RWPE2 (cell line): ENCODE results near the gene RNF10.
A peak's percentile ranks its signal among the peaks of the same experiment; 100 is the strongest.
"Not testable (repeated sequence)": the region's sequence is repeated elsewhere in the genome, so short reads cannot be mapped to it uniquely, and the experiment has no call there.

Source experiments
- ATAC-seq: fragments of 200-7000 bp; cut with Tn5 transposase; 3 replicates; pipeline ENCODE4 v1.9.1; 2021; ENCODE audit warnings: low read depth
- DNase-seq: peaks from one replicate; pipeline ENCODE4 v3.0.0-alpha.2; 2020; ENCODE audit warnings: low spot score
- H3K27ac ChIP-seq: fragments of 450-650 bp; 2 replicates; pipeline ENCODE4 v1.5.1; 2017; ENCODE audit warnings: mild to moderate bottlenecking; ENCODE audit not compliant: poor library complexity, severe bottlenecking
- H3K27me3 ChIP-seq: fragments of 250-450 bp; sonication (Bioruptor Pico); 2 replicates; pipeline ENCODE4 v1.5.1; 2021; ENCODE audit warnings: mild to moderate bottlenecking, moderate library complexity; ENCODE audit not compliant: insufficient read depth, poor library complexity, severe bottlenecking
- H3K36me3 ChIP-seq: fragments of 250-450 bp; sonication (Bioruptor Pico); 2 replicates; pipeline ENCODE4 v1.5.1; 2020; ENCODE audit warnings: low read depth, mild to moderate bottlenecking, moderate library complexity
- H3K4me1 ChIP-seq: fragments of 250-450 bp; sonication (Bioruptor Pico); 2 replicates; pipeline ENCODE4 v1.5.1; 2021; ENCODE audit warnings: mild to moderate bottlenecking, moderate library complexity; ENCODE audit not compliant: insufficient read depth, poor library complexity, severe bottlenecking
- H3K4me3 ChIP-seq: fragments of 250-450 bp; sonication (Bioruptor Pico); 2 replicates; pipeline ENCODE4 v1.5.1; 2021; ENCODE audit warnings: mild to moderate bottlenecking, moderate library complexity; ENCODE audit not compliant: severe bottlenecking
- H3K9me3 ChIP-seq: fragments of 250-450 bp; sonication (Bioruptor Pico); 2 replicates; pipeline ENCODE4 v1.5.1; 2021; ENCODE audit warnings: mild to moderate bottlenecking, moderate library complexity; ENCODE audit not compliant: severe bottlenecking
- TF ChIP-seq, protein P1 (sequence below): fragments of 450-650 bp; IDR thresholded peaks from one replicate; pipeline ENCODE4 v1.5.1; 2017; ENCODE audit warnings: mild to moderate bottlenecking, moderate library complexity; ENCODE audit not compliant: poor library complexity, severe bottlenecking

RNF10 gene

DNA sequence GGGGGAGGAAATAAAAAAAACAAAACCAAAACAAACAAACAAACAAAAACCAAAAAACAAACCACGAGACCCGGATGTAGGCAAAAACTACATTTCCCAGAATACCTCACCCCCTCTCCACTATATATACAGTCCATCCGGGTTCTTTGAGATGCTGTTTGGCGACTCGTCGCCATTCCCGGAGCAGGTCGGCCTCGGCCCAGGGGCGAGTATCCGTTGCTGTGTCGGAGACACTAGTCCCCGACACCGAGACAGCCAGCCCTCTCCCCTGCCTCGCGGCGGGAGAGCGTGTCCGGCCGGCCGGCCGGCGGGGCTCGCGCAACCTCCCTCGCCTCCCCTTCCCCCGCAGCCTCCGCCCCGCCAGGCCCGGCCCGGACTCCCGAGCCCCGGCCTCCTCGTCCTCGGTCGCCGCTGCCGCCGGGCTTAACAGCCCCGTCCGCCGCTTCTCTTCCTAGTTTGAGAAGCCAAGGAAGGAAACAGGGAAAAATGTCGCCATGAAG lies at the start of gene RNF10:
RNF10 (plus strand) TSS at position 154 of the 500 bp plus-strand sequence. CDS start 456 bp downstream, outside the sequence.
- Histone ChIP-seq H3K27me3 (no peaks in the 10 kb centered on the region), H3K36me3 (peaks cover 36% of the 10 kb centered on the region), H3K27ac (peak within 1 kb of the TSS; percentile 81), H3K4me3 (peak within 1 kb of the TSS; percentile 67), H3K4me1 (peaks cover 33% of the 10 kb centered on the region), H3K9me3 (no peaks in the 10 kb centered on the region)
- DNase-seq (peak; percentile 73), ATAC-seq (peak; percentile 60)
- TF ChIP-seq, protein P1, sequence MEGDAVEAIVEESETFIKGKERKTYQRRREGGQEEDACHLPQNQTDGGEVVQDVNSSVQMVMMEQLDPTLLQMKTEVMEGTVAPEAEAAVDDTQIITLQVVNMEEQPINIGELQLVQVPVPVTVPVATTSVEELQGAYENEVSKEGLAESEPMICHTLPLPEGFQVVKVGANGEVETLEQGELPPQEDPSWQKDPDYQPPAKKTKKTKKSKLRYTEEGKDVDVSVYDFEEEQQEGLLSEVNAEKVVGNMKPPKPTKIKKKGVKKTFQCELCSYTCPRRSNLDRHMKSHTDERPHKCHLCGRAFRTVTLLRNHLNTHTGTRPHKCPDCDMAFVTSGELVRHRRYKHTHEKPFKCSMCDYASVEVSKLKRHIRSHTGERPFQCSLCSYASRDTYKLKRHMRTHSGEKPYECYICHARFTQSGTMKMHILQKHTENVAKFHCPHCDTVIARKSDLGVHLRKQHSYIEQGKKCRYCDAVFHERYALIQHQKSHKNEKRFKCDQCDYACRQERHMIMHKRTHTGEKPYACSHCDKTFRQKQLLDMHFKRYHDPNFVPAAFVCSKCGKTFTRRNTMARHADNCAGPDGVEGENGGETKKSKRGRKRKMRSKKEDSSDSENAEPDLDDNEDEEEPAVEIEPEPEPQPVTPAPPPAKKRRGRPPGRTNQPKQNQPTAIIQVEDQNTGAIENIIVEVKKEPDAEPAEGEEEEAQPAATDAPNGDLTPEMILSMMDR, result no peak

DNA sequence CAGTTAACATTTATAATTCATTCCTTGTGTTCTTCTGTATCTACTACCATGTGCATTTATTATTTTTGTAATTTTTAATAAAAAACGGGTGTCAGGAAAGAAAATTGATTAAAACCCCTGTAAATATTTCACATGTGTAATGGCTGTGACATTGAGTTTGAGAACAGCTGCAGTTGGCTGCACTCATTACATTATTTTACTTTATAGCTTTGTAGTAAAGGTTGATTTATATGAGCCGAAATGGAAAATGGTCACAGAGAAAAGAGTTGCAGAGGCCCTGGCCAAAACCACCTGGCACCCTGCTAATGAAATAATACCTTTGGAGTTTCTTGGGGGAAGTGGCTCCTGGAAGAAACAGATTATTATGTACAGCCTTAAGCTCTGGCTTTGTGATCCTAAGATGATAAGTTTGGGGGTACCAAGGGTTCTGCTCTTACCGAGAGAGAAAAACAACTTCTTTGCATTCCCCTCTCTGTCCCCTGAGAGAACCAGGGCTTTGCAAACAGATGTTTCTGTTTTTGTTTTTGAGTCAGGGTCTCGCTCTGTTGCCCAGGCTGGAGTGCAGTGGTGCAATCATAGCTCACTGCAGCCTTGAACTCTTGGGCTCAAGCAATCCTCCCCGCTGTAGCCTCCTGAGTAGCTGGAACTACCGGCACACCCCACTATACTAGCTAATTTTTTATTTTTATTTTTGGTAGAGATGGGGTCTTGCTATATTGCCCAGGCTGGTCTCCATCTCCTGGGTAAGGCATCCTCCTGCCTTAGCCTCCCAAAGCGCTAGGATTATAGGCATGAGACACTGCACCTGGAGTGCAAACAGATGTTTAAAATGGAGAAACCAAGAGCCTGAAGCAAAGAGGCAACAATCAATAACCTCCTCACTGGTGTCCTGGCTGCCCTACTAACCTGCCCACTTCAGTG lies 47.9 kb upstream of the RNF10 start:
- no peak overlapping the region for H3K27ac ChIP-seq
- H3K4me1 ChIP-seq, result no peaks in the 10 kb centered on the region
- ATAC-seq, result no peak
- no peaks in the 10 kb centered on the region for H3K27me3 ChIP-seq
- TF ChIP-seq, protein P1, result no peak
- H3K4me3 ChIP-seq, result no peak overlapping the region
- no peak for DNase-seq
- no peaks in the 10 kb centered on the region for H3K9me3 ChIP-seq
- H3K36me3 ChIP-seq, result peaks cover 17% of the 10 kb centered on the region; the same call in 1 of the 2 replicates

DNA sequence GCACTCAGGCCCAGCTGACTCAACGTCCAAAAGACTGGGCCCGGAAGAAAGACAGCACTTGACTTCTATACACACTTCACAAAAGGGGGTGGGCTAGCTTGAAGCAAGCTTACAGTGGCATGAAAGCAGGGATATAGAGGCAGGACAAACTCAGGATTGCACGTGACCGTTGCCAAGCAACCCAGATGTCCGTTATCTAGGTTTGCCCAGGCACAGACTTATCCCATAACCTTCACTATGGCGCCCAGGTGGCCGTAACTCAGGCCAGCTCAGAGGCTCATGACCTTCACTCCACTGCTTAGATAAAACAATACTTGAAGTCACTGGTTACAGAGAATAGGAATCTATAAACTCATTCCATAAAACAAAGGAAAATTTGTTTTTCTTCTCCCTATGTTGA lies 46.6 kb upstream of the RNF10 start:
- H3K27me3 ChIP-seq, H3K9me3 ChIP-seq, H3K27ac ChIP-seq, ATAC-seq, H3K4me3 ChIP-seq, H3K4me1 ChIP-seq, DNase-seq: not testable (repeated sequence)
- peaks cover 24% of the 10 kb centered on the region for H3K36me3 ChIP-seq

DNA sequence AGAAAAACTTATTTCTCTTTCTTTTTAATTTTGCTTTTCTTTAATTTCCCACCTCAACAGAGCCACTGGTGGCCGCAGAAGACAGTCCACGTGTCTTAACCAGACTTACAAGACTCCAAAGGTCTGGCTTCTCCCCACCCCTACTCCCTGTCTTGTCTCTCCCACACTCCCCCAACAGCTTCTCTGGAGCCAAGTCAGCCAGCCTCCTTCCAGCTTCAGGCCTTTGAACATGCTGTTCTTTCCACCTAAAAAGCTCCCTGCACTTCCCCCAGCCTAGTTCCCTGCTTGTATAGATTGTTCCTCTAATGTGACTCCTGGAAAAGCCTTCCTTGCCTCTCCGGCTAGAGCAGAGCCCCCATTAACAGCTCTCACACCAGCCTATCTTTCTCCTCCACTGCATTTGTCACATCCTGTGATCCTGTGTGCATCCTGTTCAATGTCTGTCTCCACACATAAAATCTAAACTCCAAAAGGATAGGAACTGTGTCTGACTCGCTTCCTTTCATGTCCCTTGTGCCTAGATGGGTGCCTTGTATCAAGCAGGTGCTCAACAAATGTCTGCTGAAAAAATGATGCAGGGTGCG lies 46.0 kb upstream of the RNF10 start:
- no peaks in the 10 kb centered on the region for H3K9me3 ChIP-seq
- H3K4me3 ChIP-seq, result no peak overlapping the region
- H3K4me1 ChIP-seq, result no peaks in the 10 kb centered on the region
- H3K36me3 ChIP-seq, result peaks cover 24% of the 10 kb centered on the region
- ATAC-seq, result no peak
- no peak for DNase-seq
- no peaks in the 10 kb centered on the region for H3K27me3 ChIP-seq
- TF ChIP-seq, protein P1, result no peak
- H3K27ac ChIP-seq, result no peak overlapping the region

DNA sequence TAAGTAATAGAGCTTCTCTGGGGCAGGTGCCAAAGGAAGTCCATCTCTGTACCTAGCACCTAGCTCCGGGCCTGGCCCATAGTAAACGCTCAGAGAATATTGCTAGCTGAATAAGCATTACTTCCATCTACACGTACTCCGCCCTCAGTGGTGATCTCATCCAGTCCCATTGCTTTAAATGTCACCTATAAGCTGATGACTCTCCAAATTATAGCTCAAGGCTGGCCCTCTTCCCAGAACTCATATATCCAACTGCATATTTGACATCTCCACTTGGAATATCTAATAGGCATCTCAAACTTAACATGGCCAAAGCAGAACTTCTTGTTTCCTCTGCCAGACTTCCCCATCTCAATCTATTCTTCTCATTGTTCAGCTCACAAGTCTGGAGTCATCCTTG lies 45.1 kb upstream of the RNF10 start:
- Histone ChIP-seq H3K4me1 (no peaks in the 10 kb centered on the region), H3K4me3 (no peak overlapping the region), H3K27ac (no peak overlapping the region), H3K9me3 (no peaks in the 10 kb centered on the region), H3K36me3 (peaks cover 24% of the 10 kb centered on the region), H3K27me3 (no peaks in the 10 kb centered on the region)
- TF ChIP-seq, protein P1, result no peak
- DNase-seq (no peak), ATAC-seq (no peak)
